NCI-H2107 (cell line): ENCODE measurements around the gene TRNT1.

Source experiments
- DNase-seq: peaks from one replicate; lab custom pipeline; 2025; lab: John Stamatoyannopoulos, UW

The TRNT1 gene

GRCh38 chr3:3110749-3111361 lies 15.9 kb upstream of the TRNT1 start:
- DNase-seq: no peak

DNA sequence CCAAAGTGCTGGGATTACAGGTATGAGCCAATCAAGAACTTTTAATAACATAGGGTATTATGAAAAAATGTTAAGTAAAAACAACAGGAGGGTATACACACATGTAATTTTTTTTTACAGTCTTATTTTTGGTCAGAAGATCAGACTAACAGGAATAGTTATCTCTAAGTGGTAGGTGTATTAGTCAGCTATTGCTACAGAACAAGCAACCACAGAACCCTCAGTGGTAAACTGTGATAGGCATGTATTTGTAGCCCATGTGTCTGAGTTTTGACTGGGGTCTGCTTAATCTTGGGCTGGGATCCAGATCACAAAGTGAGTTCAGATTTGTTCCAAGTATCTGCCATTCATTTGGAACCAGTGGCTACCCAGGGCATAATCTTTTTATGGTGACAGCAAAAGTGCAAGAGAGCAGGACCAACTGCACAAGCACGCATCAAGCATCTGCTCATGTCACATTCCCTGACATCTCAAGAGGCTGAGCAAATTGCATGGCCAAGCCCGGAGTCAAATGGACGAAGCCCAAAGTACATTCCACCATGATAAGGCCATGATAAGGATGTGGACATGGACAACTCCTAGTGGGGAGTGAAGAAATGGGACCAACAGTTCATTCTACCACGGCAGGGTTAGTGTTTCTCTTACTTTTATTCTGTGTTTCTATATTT lies 13.6 kb upstream of the TRNT1 start:
- no peak for DNase-seq

- no peak for DNase-seq
These were observed 9.1 kb upstream of the TRNT1 start for GRCh38 chr3:3117651-3118050.

- DNase-seq: no peak
These were observed 7.3 kb upstream of the TRNT1 start for GRCh38 chr3:3119393-3119851.

DNA sequence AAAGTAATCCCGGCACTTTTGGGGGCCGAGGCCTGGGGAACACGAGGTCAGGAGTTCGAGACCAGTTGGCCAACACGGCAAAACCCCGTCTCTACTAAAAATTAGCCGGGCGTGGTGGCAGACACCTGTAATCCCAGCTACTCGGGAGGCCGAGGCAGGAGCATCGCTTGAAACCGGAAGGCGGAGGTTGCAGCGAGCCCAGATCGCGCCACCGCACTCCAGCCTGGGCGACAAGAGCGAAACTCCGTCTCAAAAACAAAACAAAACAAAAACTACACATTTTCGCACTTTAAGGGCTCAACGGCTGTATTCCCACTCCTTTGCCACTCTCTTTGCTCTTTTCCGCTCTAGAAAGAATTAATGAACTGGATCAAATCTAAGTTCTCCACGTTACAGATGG lies 763 bp upstream of the TRNT1 start:
- no peak for DNase-seq

DNA sequence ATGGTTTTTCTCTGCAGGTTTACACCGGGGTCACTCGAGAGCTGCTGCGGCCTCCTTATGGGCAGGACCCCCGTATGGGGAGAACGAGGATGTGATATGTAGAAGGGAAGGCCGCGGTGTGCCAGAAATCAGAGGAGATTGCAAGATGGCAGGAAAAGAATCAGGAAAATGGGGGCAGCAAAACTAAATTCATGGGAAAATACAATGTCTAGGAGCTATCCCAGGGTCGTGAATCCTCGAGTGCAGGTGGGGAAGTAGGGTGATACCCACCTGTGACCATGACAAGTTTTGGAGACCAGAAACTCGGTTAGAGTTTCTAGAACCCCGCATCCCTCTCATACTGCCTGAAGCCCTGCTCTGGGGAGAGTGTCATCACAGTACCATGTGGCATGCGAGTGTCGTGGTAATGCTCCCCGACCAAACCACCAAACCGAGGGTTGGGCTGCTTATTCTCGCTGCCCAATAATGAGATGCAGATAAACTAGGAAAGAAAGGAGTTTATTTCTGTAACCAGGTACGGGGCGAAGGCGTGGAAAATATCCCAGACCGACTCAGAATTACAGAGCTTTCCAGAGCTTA lies 781 bp downstream of the TRNT1 start:
- DNase-seq: no peak

GRCh38 chr3:3129579-3129978 lies 2.8 kb downstream of the TRNT1 start:
- no peak for DNase-seq

- DNase-seq: no peak
These were observed 6.8 kb downstream of the TRNT1 start for GRCh38 chr3:3133500-3133899.

DNA sequence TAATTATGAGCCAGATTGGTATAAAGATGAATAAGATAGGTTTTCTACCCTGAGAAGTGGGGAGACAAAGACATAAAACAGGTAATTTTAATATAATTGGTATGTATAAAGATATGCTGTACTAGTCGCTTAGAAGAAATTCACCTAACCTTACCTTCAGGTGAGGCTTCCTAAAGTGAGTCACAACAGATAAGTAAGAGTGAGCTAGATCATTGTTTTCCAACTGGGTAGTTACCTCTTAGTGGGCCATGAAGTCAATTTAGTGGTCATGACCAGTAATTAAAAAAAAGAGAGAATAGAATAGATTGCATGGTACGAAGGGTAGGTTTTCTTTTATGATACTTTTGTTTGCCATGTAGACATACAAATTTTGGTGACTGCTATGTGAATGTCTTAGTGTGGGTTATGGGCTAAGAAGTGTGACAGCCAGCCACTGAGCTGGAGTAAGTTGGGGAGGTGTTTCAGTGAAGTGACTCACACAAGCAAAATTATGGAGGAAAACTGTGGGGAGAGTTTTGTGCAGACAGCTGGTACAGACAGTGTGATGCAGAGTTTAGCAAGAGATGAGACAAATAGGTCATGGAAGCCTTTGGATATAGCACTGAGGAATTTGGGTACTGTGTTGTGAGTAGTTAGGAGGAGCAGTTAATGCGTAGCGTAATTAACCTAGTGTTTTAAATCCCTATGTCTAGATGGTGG lies 8.2 kb downstream of the TRNT1 start:
- no peak for DNase-seq

DNA sequence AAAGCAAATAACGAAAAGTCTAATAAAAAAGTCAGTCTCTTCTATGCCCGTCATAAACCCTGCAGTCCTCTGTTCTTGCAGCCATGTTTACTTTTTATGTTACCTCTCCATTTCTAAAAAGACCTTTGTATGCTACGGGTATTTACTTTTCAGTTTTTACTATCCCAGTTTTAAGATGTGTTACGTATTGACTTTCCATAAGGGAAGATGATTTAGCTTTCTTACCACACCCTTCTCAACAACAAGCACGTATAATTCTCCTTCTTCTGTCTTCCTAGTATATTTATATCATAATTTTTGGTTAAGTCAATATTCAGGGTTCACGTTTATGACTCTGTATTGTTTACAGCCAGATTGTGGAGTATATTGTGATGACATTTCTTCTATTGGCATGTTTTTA lies 10.8 kb downstream of the TRNT1 start:
- DNase-seq: no peak

- DNase-seq: no peak
These were observed 15.2 kb downstream of the TRNT1 start for GRCh38 chr3:3141939-3142338.

- no peak for DNase-seq
These were observed 19.1 kb downstream of the TRNT1 start for GRCh38 chr3:3145831-3146230.

- no peak for DNase-seq
These were observed 22.8 kb downstream of the TRNT1 start for GRCh38 chr3:3149560-3149959.

DNA sequence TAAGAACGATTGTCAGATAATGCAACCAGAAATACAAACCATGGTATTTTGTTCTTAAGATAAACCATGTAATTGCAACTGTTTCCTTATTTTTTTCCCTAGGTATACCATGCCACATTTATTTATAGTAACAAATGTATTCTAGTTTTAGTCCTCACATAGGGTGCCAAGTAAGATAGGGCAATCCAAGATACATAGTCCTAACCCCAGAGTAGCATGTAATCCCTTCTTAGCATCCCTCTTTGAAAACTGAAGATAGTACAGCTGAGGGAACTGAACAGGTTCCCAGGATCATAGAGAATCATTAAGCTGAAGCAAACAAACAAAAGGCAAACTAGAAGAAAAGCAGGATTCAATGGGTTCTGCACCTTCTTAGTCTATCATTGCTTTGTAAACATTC lies 24.8 kb downstream of the TRNT1 start:
- DNase-seq: no peak

DNA sequence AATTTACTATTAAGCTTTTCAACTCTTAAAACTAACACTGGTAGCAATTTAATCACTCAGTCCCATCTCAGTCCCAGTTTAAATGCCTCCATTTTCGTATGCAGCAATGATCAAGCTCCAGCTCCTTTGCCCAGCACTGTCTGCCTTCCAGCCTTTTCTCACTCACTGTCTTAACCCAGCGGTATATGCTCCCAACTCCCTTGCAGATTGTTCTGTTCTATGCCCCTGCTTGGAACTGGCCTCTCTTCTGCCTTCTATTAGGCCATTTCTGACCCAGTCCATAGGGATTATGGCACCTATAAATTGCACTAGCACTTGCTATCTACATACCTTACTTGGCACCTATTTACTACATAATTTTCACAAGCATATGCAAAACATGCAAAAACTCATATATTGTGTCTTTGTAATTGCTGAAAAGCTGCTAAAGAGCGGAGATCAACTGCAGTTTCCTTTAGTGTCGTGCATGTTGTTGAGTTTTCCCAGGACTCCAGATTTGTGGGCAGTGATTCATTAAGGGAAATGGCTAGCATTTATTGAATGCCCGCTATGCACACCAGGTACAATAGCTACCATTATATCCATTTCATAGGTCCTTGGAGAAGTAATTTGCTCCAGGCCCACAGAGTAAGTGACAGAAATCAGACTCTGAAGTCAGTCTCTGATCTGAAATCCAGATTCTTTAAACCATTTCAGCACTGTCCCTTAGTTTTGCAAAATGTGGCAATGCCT lies 28.3 kb downstream of the TRNT1 start:
- no peak for DNase-seq

GRCh38 chr3:3157484-3157883 lies 30.7 kb downstream of the TRNT1 start:
- DNase-seq: no peak

DNA sequence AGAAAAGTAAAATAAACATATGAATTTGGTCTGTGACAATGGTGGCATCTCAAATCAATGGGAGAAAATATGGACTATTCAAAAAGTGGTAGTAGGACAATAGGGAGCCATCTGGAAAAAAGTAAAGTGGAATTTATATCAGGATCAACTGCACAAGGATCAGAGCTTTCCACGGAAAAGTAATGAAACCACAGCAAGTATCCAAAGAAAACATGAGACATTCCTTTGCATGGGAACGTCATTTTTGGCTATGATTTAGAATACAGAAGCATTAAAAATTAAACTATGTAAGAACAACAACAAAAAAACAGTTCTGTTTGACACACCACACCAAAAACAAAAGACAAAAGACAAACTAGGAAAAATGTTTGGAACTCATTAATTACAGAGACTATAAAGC lies 34.1 kb downstream of the TRNT1 start:
- DNase-seq: no peak

DNA sequence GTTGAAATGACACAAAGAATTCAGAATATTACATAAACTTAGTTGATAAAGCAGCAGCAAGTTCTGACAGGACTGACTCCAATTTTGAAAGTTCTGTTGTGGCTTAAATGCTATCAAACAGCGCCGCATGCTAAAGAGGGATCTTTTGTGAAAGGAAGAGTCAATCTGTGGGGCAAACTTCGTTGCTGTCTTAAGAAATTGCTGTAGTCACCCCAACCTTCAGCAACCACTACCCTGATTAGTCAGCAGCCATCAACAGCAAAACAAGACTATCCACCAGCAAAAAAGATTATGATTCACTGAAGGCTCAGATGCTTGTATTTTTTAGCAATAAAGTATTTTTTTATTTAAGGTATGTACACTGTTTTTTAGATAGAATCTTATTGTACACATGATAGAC lies 38.5 kb downstream of the TRNT1 start:
- DNase-seq: no peak

DNA sequence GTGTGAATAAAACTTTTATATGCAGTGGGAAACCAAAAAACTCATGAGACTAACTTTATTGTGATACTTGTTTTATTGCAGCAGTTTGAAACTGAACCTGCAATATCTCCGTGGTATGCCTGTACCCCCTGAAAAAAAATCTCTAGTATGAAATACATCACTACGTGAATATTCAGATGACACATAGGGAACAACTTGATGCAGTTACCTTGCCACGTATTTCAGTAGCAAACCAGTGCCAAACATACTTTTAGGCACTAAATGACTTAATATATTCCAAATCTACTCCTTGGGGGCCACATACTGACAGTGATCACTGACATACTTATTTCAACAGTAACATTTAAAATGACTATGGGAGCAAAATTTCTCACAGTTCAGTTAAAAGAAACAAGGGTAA lies 38.9 kb downstream of the TRNT1 start:
- no peak for DNase-seq

DNA sequence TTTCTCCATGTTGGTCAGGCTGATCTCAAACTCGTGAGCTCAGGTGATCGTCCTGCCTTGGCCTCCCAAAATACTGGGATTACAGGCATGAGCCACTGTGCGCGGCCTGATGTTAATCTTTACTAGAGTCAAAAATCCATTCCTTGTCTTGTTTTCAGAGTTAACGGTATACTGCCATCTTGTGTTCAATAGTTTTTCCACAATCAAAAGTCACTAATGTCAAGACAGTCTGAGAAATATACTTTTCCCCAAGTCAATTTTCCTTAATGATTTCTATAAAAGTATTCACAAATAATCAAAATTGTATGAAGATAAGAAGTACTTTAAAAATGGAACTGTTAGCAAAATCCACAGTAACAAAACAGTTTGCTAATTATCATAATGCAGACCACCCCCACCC lies 44.3 kb downstream of the TRNT1 start:
- peak; percentile 1 for DNase-seq

DNA sequence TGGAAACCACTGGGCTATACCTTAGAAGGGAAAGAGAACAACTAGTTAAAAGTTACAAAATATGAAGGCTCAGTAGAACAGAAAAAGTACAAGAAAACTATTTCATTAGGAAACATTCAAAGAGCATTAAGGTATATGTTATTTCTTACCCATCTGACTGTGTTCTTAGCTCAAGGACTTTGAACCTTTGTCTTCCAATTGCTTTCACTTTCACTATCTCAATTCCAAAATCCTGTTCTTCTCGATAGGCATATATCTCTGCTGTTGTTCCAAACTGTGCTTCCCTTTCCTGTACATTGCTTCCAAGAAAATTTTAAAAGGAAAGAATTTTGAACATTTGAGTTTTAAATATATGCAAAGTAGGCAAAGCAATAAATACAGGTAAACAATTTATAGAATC lies 45.9 kb downstream of the TRNT1 start:
- DNase-seq: no peak

- DNase-seq: no peak
These were observed 51.2 kb downstream of the TRNT1 start for GRCh38 chr3:3177861-3178497.
